Measurements from ENCODE around the gene AKAP11.

- TF ChIP-seq CTCF (IDR thresholded peaks at IDR 0.05) (no peak), EP300 (IDR thresholded peaks at IDR 0.05) (no peak), POLR2AphosphoS5 (IDR thresholded peaks at IDR 0.05) (no peak), POLR2A (IDR thresholded peaks at IDR 0.05) (no peak)
Observed at GRCh38 chr13:42258747-42259146, 13.2 kb upstream of the AKAP11 start.
